ENCODE results near the gene BCAR3.
"Not testable (repeated sequence)": the region's sequence is repeated elsewhere in the genome, so short reads cannot be mapped to it uniquely, and the experiment has no call there.

Gene BCAR3

DNA sequence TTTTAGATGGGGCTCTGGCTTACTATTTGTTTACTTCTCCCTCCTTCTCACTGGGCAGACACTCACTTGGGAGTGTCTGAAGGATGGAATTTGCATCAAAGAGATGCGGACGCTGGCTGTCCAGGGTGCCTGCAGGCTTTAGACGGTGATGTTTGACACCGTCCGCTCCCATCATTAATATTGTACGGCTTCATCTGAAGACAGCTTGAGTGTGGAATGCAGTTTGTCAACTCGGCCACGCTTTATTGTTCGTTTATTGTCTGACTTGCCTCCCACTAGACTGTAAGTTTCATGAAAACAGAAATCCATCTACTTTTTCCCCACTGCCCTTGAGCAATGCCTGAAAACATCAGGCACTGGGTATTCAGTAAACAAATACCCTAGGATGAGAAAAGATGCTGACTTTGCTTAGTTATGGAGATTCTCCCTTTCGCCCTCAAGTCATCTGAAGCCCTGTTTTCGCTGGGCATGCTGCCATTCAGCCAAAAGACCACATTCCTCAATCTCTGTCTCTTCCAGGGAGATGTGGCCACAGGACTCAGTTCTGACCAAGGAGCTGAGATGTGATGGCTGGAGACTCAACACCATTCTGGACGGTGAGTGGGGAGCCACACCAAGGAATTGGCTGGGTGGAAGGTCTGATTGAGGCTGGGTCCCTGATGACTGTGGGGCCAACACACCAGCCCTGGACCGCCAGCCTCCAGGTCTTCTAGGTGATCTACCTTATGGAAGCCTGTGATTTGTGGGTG is 87.6 kb downstream of the BCAR3 start:
- no peak for DNase-seq

GRCh38 chr1:93592551-93592949 is 89.1 kb downstream of the BCAR3 start:
- DNase-seq = no peak

GRCh38 chr1:93591676-93592550 is 89.7 kb downstream of the BCAR3 start:
- DNase-seq = peak; percentile 80

GRCh38 chr1:93591291-93591675 is 90.4 kb downstream of the BCAR3 start:
- not testable (repeated sequence) for DNase-seq

GRCh38 chr1:93588955-93589354 is 92.7 kb downstream of the BCAR3 start:
- no peak for DNase-seq

DNA sequence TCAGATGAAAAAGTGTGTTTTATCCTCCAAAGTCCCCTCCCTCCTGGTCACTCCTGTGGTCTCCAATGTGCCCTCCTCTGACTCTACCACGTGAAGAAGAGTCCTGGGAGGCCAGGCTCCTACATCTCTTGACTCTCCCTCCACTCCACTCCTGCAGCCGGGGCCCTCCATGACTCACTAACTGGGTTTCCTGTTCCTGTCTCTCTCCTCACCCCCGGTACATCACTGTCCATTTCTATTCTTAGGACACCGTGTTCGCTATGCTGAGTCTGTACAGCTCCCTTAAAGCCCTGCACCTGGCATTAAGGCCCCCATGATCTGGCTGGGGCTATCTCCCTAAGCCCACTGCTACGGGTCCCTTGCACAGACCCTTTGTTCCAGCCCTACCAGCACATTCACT is 93.4 kb downstream of the BCAR3 start:
- no peak for DNase-seq

DNA sequence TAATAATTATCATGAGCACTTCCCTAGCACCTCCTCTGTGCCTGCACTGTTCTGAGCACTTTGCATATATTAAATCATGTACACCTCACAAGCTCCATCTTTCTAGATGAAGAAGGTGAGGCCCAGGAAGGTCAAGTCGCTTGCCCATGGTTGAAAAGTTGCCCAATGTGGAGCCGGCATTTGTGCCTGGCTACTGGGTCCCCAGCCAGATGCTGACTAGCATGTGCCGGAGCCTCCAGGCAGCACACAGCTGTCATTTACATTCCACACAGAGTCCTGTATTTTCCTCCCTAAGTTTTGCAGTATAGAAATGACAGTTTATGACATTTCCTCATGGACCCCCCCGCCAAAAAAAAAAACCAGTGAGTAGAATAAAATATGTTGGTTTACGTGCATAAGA is 94.3 kb downstream of the BCAR3 start:
- no peak for DNase-seq

- no peak for DNase-seq
Measured at GRCh38 chr1:93585059-93585966, 96.3 kb downstream of the BCAR3 start.

- DNase-seq = no peak
Measured at GRCh38 chr1:93584261-93585003, 97.2 kb downstream of the BCAR3 start.

GRCh38 chr1:93581917-93582850 is 99.5 kb downstream of the BCAR3 start:
- no peak for DNase-seq

DNA sequence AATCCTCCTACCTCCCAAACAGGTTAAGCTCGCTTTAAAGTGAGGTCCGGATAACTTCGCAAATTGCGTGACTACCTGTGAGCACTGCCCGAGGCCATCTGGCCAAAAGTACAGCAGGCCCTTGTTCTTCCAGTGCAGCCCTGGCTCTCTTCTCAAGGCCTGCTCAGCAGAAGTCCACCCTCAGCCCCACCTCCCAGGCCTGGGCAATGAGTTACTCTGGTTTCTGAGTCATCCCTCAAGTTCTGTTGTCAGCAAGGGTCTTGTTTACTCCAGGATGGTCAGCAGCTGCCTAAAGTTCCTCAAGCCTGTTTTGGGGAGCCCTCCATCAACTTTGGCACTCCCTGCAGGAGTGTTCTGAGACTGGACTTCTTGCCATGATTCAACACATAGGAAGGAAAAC is 101.7 kb downstream of the BCAR3 start:
- no peak for DNase-seq

GRCh38 chr1:93578911-93579825 is 102.5 kb downstream of the BCAR3 start:
- DNase-seq = no peak

DNA sequence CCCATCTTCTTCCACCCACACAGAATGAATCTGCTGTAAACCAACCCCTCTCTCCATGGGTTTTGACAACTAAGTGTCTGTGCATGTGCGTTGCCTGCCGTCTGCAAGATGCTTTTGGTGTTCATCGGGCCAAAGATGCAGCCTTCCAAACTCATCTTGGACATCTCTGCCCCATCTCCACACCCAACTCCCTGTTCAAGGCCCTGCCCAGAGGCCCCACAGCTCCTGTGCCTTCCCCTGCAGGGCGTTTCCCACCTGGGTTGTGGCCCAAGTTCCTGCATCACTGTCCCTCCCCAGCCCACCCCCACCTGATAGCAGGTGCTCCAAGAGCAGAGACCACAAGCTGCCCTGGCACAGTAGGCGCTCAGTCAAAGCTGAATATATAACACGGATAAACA is 103.2 kb downstream of the BCAR3 start:
- no peak for DNase-seq

DNA sequence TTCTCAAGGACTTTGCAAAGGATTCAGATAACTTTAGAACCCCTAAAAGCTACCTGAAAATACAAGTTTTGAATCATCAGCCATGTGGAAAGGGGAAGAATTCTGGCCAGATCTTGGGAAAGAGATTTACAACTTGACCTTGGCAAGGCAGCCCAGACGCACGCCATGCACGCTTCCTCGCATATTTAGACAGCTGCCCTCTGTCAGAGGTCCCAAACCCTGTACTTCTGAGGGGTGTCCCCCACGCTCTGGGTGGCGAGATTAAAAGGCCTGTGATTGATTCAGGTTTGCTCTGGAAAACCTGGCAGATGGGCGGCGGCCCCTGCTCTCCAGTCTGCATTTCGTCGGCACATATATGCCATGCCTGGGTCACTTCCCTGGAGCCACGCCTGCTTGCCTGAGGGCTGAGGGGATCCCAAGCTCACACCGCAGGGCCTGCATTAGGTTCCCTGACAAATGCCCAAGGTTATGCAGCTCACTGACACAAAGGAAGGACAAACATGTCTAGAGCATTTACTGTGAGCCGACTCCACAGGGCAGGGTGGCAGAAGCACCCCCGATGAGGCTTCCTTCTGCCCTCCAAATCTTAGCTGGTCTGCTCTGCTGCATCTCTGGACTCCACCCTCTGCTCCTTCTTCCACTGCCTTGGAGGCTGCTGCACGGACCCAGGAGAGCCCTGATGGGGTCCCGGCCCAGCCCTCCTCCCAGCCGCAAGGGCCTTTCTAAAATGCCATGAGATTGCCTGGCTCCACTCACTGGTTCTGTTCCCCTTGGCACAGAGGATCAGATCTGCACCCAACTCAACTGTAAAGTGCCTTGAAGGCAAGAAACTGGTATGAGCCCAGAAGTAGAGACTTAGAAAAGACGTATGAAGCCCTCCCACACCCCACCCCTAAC is 103.9 kb downstream of the BCAR3 start:
- no peak for DNase-seq

- no peak for DNase-seq
Measured at GRCh38 chr1:93576746-93577145, 104.9 kb downstream of the BCAR3 start.

DNA sequence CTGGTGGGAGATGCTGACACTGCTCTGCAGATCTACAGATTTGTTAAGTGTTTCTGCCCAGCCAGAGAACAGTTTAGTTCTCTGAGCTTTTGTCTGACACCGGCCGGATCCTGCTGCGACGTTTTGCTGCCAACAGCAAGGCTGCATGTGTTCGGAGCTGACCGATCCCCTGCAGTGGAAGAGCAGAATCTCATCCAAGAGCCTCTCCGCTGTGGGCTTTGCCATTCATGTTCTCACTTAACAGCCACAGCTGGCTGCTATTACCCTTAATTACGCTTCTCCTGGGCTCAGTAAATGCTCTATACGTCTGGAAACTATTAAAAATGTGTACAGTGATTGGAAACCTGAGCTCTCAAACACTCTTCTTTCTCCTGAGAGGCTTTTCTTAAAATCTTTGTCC is 105.3 kb downstream of the BCAR3 start:
- peak; percentile 43 for DNase-seq

DNA sequence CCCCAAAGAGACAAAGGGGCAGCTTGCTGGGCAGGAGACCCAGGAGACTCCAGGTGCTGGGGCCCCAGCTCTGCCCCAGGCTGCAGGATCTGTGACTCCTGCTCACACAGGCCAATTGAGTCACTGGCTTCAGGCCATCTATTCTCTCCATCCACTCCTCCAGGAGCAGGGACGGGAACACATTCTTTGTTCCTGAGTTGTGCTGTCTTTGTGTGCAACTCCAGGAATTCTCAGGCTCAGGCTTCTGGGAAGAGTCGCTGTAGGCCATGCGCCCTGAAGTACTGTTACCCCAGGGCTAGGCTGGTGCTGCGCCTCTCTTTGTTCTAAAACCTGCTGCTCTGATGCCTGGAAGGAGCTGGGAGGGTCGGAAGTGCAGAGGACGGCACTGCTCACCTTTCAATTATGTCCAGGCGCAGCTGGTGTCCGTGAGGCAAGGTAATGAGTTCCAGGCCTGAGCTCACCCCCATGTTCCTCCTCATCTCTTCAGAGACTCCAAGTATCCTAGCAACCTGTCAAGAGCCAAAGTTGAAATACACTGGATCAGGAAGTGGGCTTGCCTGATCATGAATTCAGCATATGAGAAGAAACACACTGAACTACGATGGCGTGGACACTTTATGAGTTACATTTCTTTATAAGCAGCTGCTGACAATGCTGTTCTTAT is 105.9 kb downstream of the BCAR3 start:
- DNase-seq = peak; percentile 33

DNA sequence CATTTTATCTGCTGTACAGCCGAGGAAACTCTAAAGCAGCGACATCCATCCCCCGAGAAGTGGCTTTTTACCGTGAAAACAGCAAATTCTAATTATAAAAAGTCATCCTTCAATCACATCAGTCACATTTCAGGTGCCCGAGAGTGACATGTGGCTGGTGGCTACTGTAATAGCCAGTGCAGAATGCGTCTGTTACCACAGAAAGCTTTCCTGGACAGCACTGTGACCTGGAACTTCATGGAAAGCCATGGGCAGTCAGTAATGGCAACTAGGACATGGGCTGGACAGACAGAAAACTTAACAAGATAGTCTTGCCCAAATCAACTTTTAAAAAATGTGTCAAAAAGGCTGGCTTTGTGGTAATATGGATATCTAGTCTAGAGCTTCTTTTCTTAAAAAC is 106.6 kb downstream of the BCAR3 start:
- DNase-seq = no peak

DNA sequence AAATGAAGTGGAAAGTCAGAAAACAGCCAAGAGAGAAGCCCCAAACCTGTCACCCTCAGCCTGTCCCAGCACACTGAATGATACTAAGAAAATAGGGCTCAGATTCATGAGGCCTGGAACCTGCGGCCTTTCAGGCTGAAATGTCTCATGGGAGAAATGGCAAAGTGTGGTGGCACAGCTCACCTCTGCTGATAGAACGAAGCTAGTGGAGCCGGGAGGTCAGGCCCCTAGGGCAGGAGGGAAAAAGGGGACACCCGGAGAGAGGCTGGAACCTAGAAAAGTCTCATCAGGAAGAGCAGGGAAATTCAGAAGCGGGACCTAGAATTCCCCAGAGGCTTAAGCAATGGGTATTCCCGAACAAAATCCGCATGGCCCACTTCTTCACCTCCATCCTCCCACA is 107.1 kb downstream of the BCAR3 start:
- DNase-seq = no peak
